SK-N-SH (cell line): ENCODE results near the gene RHOG. TPM values are rescaled to one million over a fixed set of nuclear protein-coding genes. Genes with fewer than 3 reads are reported as not detected.

Experiments
- CTCF ChIA-PET: fragments of 300-600, 350-600 bp; formaldehyde crosslinking; extraction: SDS; loops from one replicate; lab custom pipeline; 2021; lab: Yijun Ruan, JAX
- POLR2A ChIA-PET: fragments of 350-600 bp; sonication (Branson Sonifier 250); formaldehyde crosslinking; extraction: SDS; loops from one replicate; lab custom pipeline; 2020; ENCODE audit warnings: antibody characterized with exemption, inconsistent platforms; lab: Yijun Ruan, JAX
- DNase-seq: peaks from one replicate; pipeline ENCODE4 v3.0.0; 2012
- H2AFZ ChIP-seq: fragments of 200-600 bp; sonication (generic); 2 replicates; pipeline ENCODE4 v1.8.1; 2016; ENCODE audit warnings: antibody characterized with exemption, mild to moderate bottlenecking, low read depth
- H3F3A ChIP-seq: fragments of 200-600 bp; sonication (generic); replicated peaks from 2 replicates; pipeline ENCODE3; 2016; ENCODE audit warnings: antibody characterized with exemption, mild to moderate bottlenecking; ENCODE audit not compliant: insufficient read depth
- H3K27ac ChIP-seq, 2 experiments: fragments of 200-500 bp in 1 of 2; fragments of 200-600 bp in 1 of 2; sonication (Bioruptor generic) in 1 of 2; sonication (generic), shearing (Covaris generic) in 1 of 2; 2 replicates each; pipeline versions ENCODE4 v1.5.1 to v1.6.1; 2014 to 2016; ENCODE audit warnings: low read depth in 2 of 2, inconsistent platforms in 1 of 2, low read length in 1 of 2, mild to moderate bottlenecking in 1 of 2, mixed read lengths in 1 of 2
- H3K27me3 ChIP-seq: fragments of 200-600 bp; sonication (generic), shearing (Covaris generic); 2 replicates; pipeline ENCODE4 v1.6.1; 2016; ENCODE audit warnings: mixed run types; ENCODE audit not compliant: insufficient read depth
- H3K36me3 ChIP-seq, 2 experiments: fragments of 200-500 bp in 1 of 2; fragments of 200-600 bp in 1 of 2; sonication (Bioruptor generic) in 1 of 2; sonication (generic) in 1 of 2; replicated peaks in 1 of 2; 2 replicates each; pipeline versions ENCODE3 to v1.5.1; 2014 to 2016; ENCODE audit warnings: low read length in 1 of 2, mild to moderate bottlenecking in 1 of 2; ENCODE audit not compliant: insufficient read depth in 2 of 2, control insufficient read depth in 1 of 2
- H3K4me1 ChIP-seq, 2 experiments: fragments of 200-500 bp in 1 of 2; fragments of 200-600 bp in 1 of 2; sonication (Bioruptor generic) in 1 of 2; sonication (generic), shearing (Covaris generic) in 1 of 2; 2 replicates each; pipeline versions ENCODE4 v1.5.1 to v1.6.1; 2014 to 2016; ENCODE audit warnings: low read depth in 1 of 2, low read length in 1 of 2, mixed run types in 1 of 2; ENCODE audit not compliant: insufficient read depth in 2 of 2, control insufficient read depth in 1 of 2
- H3K4me2 ChIP-seq: fragments of 200-600 bp; sonication (generic), shearing (Covaris generic); 2 replicates; pipeline ENCODE4 v1.6.1; 2017; ENCODE audit warnings: mixed run types
- H3K4me3 ChIP-seq, 2 experiments: fragments of 200-500 bp in 1 of 2; fragments of 200-600 bp in 1 of 2; sonication (Bioruptor generic) in 1 of 2; sonication (generic), shearing (Covaris generic) in 1 of 2; 2 replicates each; pipeline versions ENCODE4 v1.5.1 to v1.8.1; 2014 to 2016; ENCODE audit warnings: low read depth in 2 of 2, inconsistent platforms in 1 of 2, low read length in 1 of 2, mild to moderate bottlenecking in 1 of 2, mixed read lengths in 1 of 2, moderate library complexity in 1 of 2
- H3K79me2 ChIP-seq: fragments of 200-600 bp; sonication (generic); 2 replicates; pipeline ENCODE4 v1.8.1; 2017; ENCODE audit warnings: mild to moderate bottlenecking; ENCODE audit not compliant: insufficient read depth
- H3K9ac ChIP-seq: fragments of 200-600 bp; sonication (generic); 2 replicates; pipeline ENCODE4 v1.6.1; 2017; ENCODE audit warnings: mixed run types
- H3K9me2 ChIP-seq: fragments of 200-600 bp; sonication (generic); 2 replicates; pipeline ENCODE4 v1.6.1; 2017; ENCODE audit warnings: mixed run types
- H3K9me3 ChIP-seq: fragments of 200-600 bp; sonication (generic); 2 replicates; pipeline ENCODE4 v1.6.1; 2017; ENCODE audit warnings: mixed run types, mild to moderate bottlenecking, moderate library complexity
- H4K20me1 ChIP-seq: fragments of 200-600 bp; sonication (generic); 2 replicates; pipeline ENCODE4 v1.6.1; 2017; ENCODE audit warnings: mild to moderate bottlenecking, mixed run types; ENCODE audit not compliant: insufficient read depth
- CHD2 ChIP-seq: fragments of 150-350 bp; IDR thresholded peaks from 2 replicates; pipeline ENCODE4 v1.6.1; 2018; ENCODE audit warnings: low read length; ENCODE audit not compliant: partially characterized antibody
- ELF1 ChIP-seq: IDR thresholded peaks from 2 replicates; pipeline ENCODE4 v1.4.0; 2012
- EP300 ChIP-seq, 2 experiments: IDR thresholded peaks; 2 replicates each; pipeline versions ENCODE4 v1.4.0 to v1.6.1; 2012; ENCODE audit warnings: borderline replicate concordance in 1 of 2, low read depth in 1 of 2, low read length in 1 of 2
- FOXM1 ChIP-seq: IDR thresholded peaks from 2 replicates; pipeline ENCODE4 v1.4.0; 2012; ENCODE audit warnings: low read depth, mild to moderate bottlenecking
- GABPA ChIP-seq: IDR thresholded peaks from 2 replicates; pipeline ENCODE4 v1.4.0; 2012; ENCODE audit warnings: low read depth, mild to moderate bottlenecking
- GATA2 ChIP-seq: sonication (generic); formaldehyde crosslinking; IDR thresholded peaks from 2 replicates; pipeline ENCODE4 v1.5.0; 2020; ENCODE audit warnings: mild to moderate bottlenecking, missing genetic modification reagents
- IRF3 ChIP-seq: fragments of 150-350 bp; IDR thresholded peaks from 2 replicates; pipeline ENCODE4 v1.6.1; 2016; ENCODE audit warnings: mild to moderate bottlenecking, low read depth, low read length
- JUND ChIP-seq: IDR thresholded peaks from 2 replicates; pipeline ENCODE4 v1.4.0; 2012
- MAX ChIP-seq: IDR thresholded peaks from 2 replicates; pipeline ENCODE4 v1.4.0; 2012; ENCODE audit warnings: low read depth
- MEF2A ChIP-seq: IDR thresholded peaks from 2 replicates; pipeline ENCODE4 v1.4.0; 2012; ENCODE audit warnings: low read depth, borderline replicate concordance
- NFIC ChIP-seq: IDR thresholded peaks from 2 replicates; pipeline ENCODE4 v1.4.0; 2012; ENCODE audit warnings: borderline replicate concordance
- PBX3 ChIP-seq: IDR thresholded peaks from 2 replicates; pipeline ENCODE4; 2012
- REST ChIP-seq: IDR thresholded peaks from 2 replicates; pipeline ENCODE4 v1.6.1; 2012; ENCODE audit warnings: mild to moderate bottlenecking, low read depth, low read length, moderate library complexity
- RFX5 ChIP-seq: IDR thresholded peaks from 2 replicates; pipeline ENCODE4 v1.6.1; 2012; ENCODE audit warnings: mild to moderate bottlenecking, improper control_type of control experiment, low read length
- TCF12 ChIP-seq: IDR thresholded peaks from 2 replicates; pipeline ENCODE4 v1.4.0; 2012
- USF2 ChIP-seq: fragments of 150-350 bp; IDR thresholded peaks from 2 replicates; pipeline ENCODE4 v1.6.1; 2017; ENCODE audit warnings: antibody characterized with exemption, low read length, low read depth, borderline replicate concordance
- WGBS: methylation state at CpG from one replicate; pipeline ENCODE4 v1.1.6; 2017; ENCODE audit warnings: low lambda C conversion rate; 5-methylcytosine and 5-hydroxymethylcytosine counted together
- polyA plus RNA-seq, 3 experiments: library from polyadenylated mRNA; depleted of rRNA; stranded (reverse); fragments of >200 nt; gene quantifications; 2 replicates each; pipeline ENCODE4 v1.2.3, GENCODE V29; 2012

RHOG gene
- polyA plus RNA-seq, 1 of the 3 experiments (the other 2 are of a cell fraction): 73.7 TPM

- no peak for DNase-seq
- H3K9ac ChIP-seq: no peak overlapping the region
- 92% methylated on average over 3 of the region's 3 CpGs for WGBS
- H3K9me2 ChIP-seq: no peaks in the 10 kb centered on the region
- peaks cover 6 to 11% of the 10 kb centered on the region in 2 experiments; a peak in 2 of 4 replicates for H3K4me1 ChIP-seq
- no peaks in the 10 kb centered on the region for H3K9me3 ChIP-seq
- H3K27me3 ChIP-seq: no peaks in the 10 kb centered on the region
- H3K27ac ChIP-seq: no peak overlapping the region
- no peaks in the 10 kb centered on the region for H3F3A ChIP-seq
- POLR2A ChIA-PET: no interaction called here
- CTCF ChIA-PET: interaction anchor here (3.1 kb wide), 1 partner anchor 22 kb away, joined by 16 read pairs; the partner anchor contains the start of gene STIM1
- no peak for TF ChIP-seq JUND
- no peak for TF ChIP-seq MEF2A
- no peak for TF ChIP-seq IRF3
- H3K36me3 ChIP-seq: no peaks in the 10 kb centered on the region
- H2AFZ ChIP-seq: no peak overlapping the region
- H4K20me1 ChIP-seq: no peaks in the 10 kb centered on the region
- peaks cover under 1% of the 10 kb centered on the region; the same call in 1 of the 2 replicates for H3K79me2 ChIP-seq
- no peak overlapping the region for H3K4me3 ChIP-seq
- no peak overlapping the region for H3K4me2 ChIP-seq
Measured at GRCh38 chr11:3876613-3877012, 35.9 kb upstream of the RHOG start.

- no peaks in the 10 kb centered on the region for H3K4me1 ChIP-seq
- no peaks in the 10 kb centered on the region for H3K9me2 ChIP-seq
- CTCF ChIA-PET: interaction anchor here (1.5 to 2.2 kb wide), 3 partner anchors 19 to 200 kb away, joined by 5 to 9 read pairs (median 8); partner anchors contain the start of gene STIM1
- no peaks in the 10 kb centered on the region for H3F3A ChIP-seq
- TF ChIP-seq USF2 (no peak), GABPA (no peak), ELF1 (no peak), REST (no peak), RFX5 (no peak), PBX3 (no peak), TCF12 (no peak), CHD2 (no peak), MAX (no peak), EP300 (IDR thresholded peaks at IDR 0.05; ENCODE audit: borderline replicate concordance in 1 of 2, low read depth in 1 of 2, low read length in 1 of 2) (no peak), FOXM1 (no peak), GATA2 (CRISPR knock-in tag) (no peak), MEF2A (no peak), NFIC (no peak)
- POLR2A ChIA-PET: no interaction called here
- H3K27ac ChIP-seq: no peak overlapping the region
- no peak overlapping the region for H3K4me2 ChIP-seq
- no peak overlapping the region for H3K4me3 ChIP-seq
- DNase-seq: no peak
- no peaks in the 10 kb centered on the region for H4K20me1 ChIP-seq
- no peak overlapping the region for H3K9ac ChIP-seq
- 100% methylated on average over 2 of the region's 2 CpGs for WGBS
- no peaks in the 10 kb centered on the region for H3K36me3 ChIP-seq
- H3K9me3 ChIP-seq: no peaks in the 10 kb centered on the region
- no peaks in the 10 kb centered on the region for H3K27me3 ChIP-seq
- no peaks in the 10 kb centered on the region for H3K79me2 ChIP-seq
- no peak overlapping the region for H2AFZ ChIP-seq
Measured at GRCh38 chr11:3873712-3874349, 33.1 kb upstream of the RHOG start.
